Neural cell (in vitro differentiated cells): ENCODE measurements around the gene ATP5F1E. TPM values are rescaled to one million over a fixed set of nuclear protein-coding genes. Genes with fewer than 3 reads are reported as not detected.

Source experiments
- H2AFZ ChIP-seq: fragments of 200-600, 300-800 bp; sonication (generic), shearing (Covaris generic); 2 replicates; pipeline ENCODE4 v1.6.0; 2014; ENCODE audit warnings: low read depth, mild to moderate bottlenecking, antibody characterized with exemption, low read length, moderate library complexity
- H3F3A ChIP-seq: fragments of 200-600 bp; shearing (Covaris generic); 2 replicates; pipeline ENCODE4 v1.6.1; 2016; ENCODE audit warnings: mild to moderate bottlenecking, moderate library complexity, mixed read lengths, antibody characterized with exemption, low read length; ENCODE audit not compliant: insufficient read depth, poor library complexity, severe bottlenecking
- H3K27ac ChIP-seq: fragments of 200-600, 300-800 bp; sonication (generic), shearing (Covaris generic); 2 replicates; pipeline ENCODE4 v1.5.1; 2014; ENCODE audit warnings: mild to moderate bottlenecking, low read length, moderate library complexity
- H3K27me3 ChIP-seq: fragments of 300-800, 200-600 bp; sonication (generic), shearing (Covaris generic); 2 replicates; pipeline ENCODE4 v1.6.0; 2014; ENCODE audit warnings: mild to moderate bottlenecking, low read depth, low read length, moderate library complexity; ENCODE audit not compliant: insufficient read depth
- H3K36me3 ChIP-seq: fragments of 300-800, 200-600 bp; sonication (generic), shearing (Covaris generic); 2 replicates; pipeline ENCODE4 v1.5.1; 2014; ENCODE audit warnings: mild to moderate bottlenecking, antibody characterized with exemption, low read length, moderate library complexity; ENCODE audit not compliant: insufficient read depth
- H3K4me2 ChIP-seq: fragments of 300-800, 200-600 bp; sonication (generic), shearing (Covaris generic); 2 replicates; pipeline ENCODE4 v1.6.0; 2014; ENCODE audit warnings: mild to moderate bottlenecking, low read length
- H3K4me3 ChIP-seq: fragments of 300-800, 200-600 bp; sonication (generic), shearing (Covaris generic); 2 replicates; pipeline ENCODE4 v1.5.1; 2014; ENCODE audit warnings: mild to moderate bottlenecking, low read length, moderate library complexity
- H3K79me2 ChIP-seq: fragments of 200-600 bp; shearing (Covaris generic); replicated peaks from 2 replicates; pipeline ENCODE4 v1.6.0; 2014; ENCODE audit warnings: mild to moderate bottlenecking, low read length, moderate library complexity; ENCODE audit not compliant: insufficient read depth
- H3K9ac ChIP-seq: fragments of 300-800, 200-600 bp; sonication (generic), shearing (Covaris generic); 2 replicates; pipeline ENCODE4 v1.6.1; 2016; ENCODE audit warnings: mild to moderate bottlenecking, low read length, mixed read lengths
- H3K9me2 ChIP-seq: fragments of 200-600 bp; shearing (Covaris generic); 2 replicates; pipeline ENCODE4 v1.6.1; 2016; ENCODE audit warnings: mild to moderate bottlenecking, low read length, mixed read lengths; ENCODE audit not compliant: insufficient read depth
- H3K9me3 ChIP-seq: fragments of 200-600, 300-800 bp; sonication (generic), shearing (Covaris generic); 2 replicates; pipeline ENCODE4 v1.6.1; 2016; ENCODE audit warnings: mild to moderate bottlenecking, mixed run types, low read length, moderate library complexity, mixed read lengths
- H4K20me1 ChIP-seq: fragments of 200-600 bp; shearing (Covaris generic); 2 replicates; pipeline ENCODE4 v1.6.1; 2016; ENCODE audit warnings: mild to moderate bottlenecking, mixed run types; ENCODE audit not compliant: insufficient read depth
- CTCF ChIP-seq: fragments of 450-650 bp; IDR thresholded peaks from 2 replicates; pipeline ENCODE4 v1.5.1; 2014; ENCODE audit warnings: antibody characterized with exemption, mild to moderate bottlenecking, moderate library complexity; ENCODE audit not compliant: poor library complexity, severe bottlenecking
- EP300 ChIP-seq: fragments of 450-650 bp; conservative IDR thresholded peaks from 2 replicates; pipeline ENCODE4 v1.6.1; 2014; ENCODE audit warnings: antibody characterized with exemption, mild to moderate bottlenecking, moderate library complexity; ENCODE audit not compliant: poor library complexity, severe bottlenecking
- EZH2 ChIP-seq: fragments of 200-600, 300-800 bp; shearing (Covaris generic), sonication (generic); IDR thresholded peaks from 2 replicates; pipeline ENCODE4 v1.6.1; 2014; ENCODE audit warnings: antibody characterized with exemption, low read length, borderline replicate concordance, mild to moderate bottlenecking; ENCODE audit not compliant: insufficient read depth, poor library complexity, severe bottlenecking
- MXI1 ChIP-seq: fragments of 450-650 bp; conservative IDR thresholded peaks from 2 replicates; pipeline ENCODE4 v1.6.1; 2014; ENCODE audit warnings: antibody characterized with exemption, mild to moderate bottlenecking; ENCODE audit not compliant: poor library complexity, severe bottlenecking
- POLR2AphosphoS5 ChIP-seq: IDR thresholded peaks from 2 replicates; pipeline ENCODE4 v1.6.1; 2012
- RAD21 ChIP-seq: fragments of 450-650 bp; conservative IDR thresholded peaks from 2 replicates; pipeline ENCODE4 v1.6.1; 2014; ENCODE audit warnings: antibody characterized with exemption, mild to moderate bottlenecking, moderate library complexity
- SMC3 ChIP-seq: fragments of 450-650 bp; conservative IDR thresholded peaks from 2 replicates; pipeline ENCODE4 v1.6.1; 2014; ENCODE audit warnings: antibody characterized with exemption, mild to moderate bottlenecking, moderate library complexity; ENCODE audit not compliant: poor library complexity
- TAF1 ChIP-seq: IDR thresholded peaks from 2 replicates; pipeline ENCODE4 v1.6.1; 2012; ENCODE audit warnings: low read depth
- polyA plus RNA-seq: library from polyadenylated mRNA; depleted of rRNA; stranded (reverse); fragments of >200 nt; gene quantifications from 2 replicates; pipeline ENCODE4 v1.2.3, GENCODE V29; 2014
- TF ChIP-seq, protein P1 (sequence below): IDR thresholded peaks from 2 replicates; pipeline ENCODE4 v1.6.1; 2012; ENCODE audit warnings: borderline replicate concordance

The ATP5F1E gene
- polyA plus RNA-seq, 1 donor from 2014 or later = 133 TPM

DNA sequence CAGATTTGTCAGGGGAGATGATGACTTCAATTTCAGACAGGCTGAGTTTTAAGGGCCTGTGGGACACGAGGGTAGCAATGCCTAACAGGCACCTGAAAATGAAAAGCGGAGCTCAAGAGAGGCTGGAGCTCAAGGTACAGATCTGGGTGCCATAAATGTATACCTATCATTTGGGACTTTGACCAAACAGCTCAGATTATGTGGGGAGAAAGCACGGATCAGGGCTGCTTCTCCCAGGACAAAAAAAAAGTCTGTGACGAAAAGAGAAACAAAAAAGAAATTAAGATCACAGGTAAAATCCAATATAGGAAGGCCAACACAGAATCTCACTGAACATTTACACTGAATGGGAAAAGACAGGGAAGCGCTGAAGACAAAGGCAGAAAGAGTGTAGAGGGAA lies 8.5 kb upstream of the ATP5F1E start:
- TF ChIP-seq, protein P1, sequence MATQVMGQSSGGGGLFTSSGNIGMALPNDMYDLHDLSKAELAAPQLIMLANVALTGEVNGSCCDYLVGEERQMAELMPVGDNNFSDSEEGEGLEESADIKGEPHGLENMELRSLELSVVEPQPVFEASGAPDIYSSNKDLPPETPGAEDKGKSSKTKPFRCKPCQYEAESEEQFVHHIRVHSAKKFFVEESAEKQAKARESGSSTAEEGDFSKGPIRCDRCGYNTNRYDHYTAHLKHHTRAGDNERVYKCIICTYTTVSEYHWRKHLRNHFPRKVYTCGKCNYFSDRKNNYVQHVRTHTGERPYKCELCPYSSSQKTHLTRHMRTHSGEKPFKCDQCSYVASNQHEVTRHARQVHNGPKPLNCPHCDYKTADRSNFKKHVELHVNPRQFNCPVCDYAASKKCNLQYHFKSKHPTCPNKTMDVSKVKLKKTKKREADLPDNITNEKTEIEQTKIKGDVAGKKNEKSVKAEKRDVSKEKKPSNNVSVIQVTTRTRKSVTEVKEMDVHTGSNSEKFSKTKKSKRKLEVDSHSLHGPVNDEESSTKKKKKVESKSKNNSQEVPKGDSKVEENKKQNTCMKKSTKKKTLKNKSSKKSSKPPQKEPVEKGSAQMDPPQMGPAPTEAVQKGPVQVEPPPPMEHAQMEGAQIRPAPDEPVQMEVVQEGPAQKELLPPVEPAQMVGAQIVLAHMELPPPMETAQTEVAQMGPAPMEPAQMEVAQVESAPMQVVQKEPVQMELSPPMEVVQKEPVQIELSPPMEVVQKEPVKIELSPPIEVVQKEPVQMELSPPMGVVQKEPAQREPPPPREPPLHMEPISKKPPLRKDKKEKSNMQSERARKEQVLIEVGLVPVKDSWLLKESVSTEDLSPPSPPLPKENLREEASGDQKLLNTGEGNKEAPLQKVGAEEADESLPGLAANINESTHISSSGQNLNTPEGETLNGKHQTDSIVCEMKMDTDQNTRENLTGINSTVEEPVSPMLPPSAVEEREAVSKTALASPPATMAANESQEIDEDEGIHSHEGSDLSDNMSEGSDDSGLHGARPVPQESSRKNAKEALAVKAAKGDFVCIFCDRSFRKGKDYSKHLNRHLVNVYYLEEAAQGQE = no peak
- H3K79me2 ChIP-seq = no peaks in the 10 kb centered on the region
- no peak overlapping the region for H3K27ac ChIP-seq
- no peak overlapping the region for H2AFZ ChIP-seq
- H3K9me3 ChIP-seq = no peaks in the 10 kb centered on the region
- H3K9me2 ChIP-seq = no peaks in the 10 kb centered on the region
- H3F3A ChIP-seq = no peaks in the 10 kb centered on the region
- no peak overlapping the region for H3K4me3 ChIP-seq
- no peaks in the 10 kb centered on the region for H4K20me1 ChIP-seq
- no peak overlapping the region for H3K9ac ChIP-seq
- no peak overlapping the region for H3K4me2 ChIP-seq
- H3K27me3 ChIP-seq = no peaks in the 10 kb centered on the region
- H3K36me3 ChIP-seq = no peaks in the 10 kb centered on the region

GRCh38 chr20:59039233-59039632 lies 7.1 kb upstream of the ATP5F1E start:
- Histone ChIP-seq H3K27me3 (no peaks in the 10 kb centered on the region), H3K79me2 (no peaks in the 10 kb centered on the region), H3K9ac (no peak overlapping the region), H3K4me2 (no peak overlapping the region), H4K20me1 (no peaks in the 10 kb centered on the region), H3F3A (no peaks in the 10 kb centered on the region), H2AFZ (no peak overlapping the region), H3K4me3 (no peak overlapping the region), H3K36me3 (no peaks in the 10 kb centered on the region), H3K9me2 (no peaks in the 10 kb centered on the region), H3K9me3 (no peaks in the 10 kb centered on the region), H3K27ac (no peak overlapping the region)
- TF ChIP-seq, protein P1 = no peak
- TF ChIP-seq EP300 = no peak
- TF ChIP-seq SMC3 = no peak
- TF ChIP-seq MXI1 = no peak
- no peak for TF ChIP-seq EZH2
- no peak for TF ChIP-seq TAF1
- no peak for TF ChIP-seq RAD21
- no peak for TF ChIP-seq CTCF
- TF ChIP-seq POLR2AphosphoS5 = no peak
